OCI-LY1 (cell line): ENCODE results near the gene BLNK.

Experiments used
- EZH2 ChIP-seq: fragments of 200-600 bp; sonication (generic), shearing (Covaris generic); IDR thresholded peaks from 2 replicates; pipeline ENCODE4 v1.8.0; 2017; ENCODE audit warnings: borderline replicate concordance, mixed run types, mild to moderate bottlenecking, antibody characterized with exemption, low read length, moderate library complexity, mixed read lengths
- TF ChIP-seq, protein P1 (sequence below): fragments of 200-600 bp; sonication (generic), shearing (Covaris generic); IDR thresholded peaks from 2 replicates; pipeline ENCODE4 v1.5.1; 2017; ENCODE audit warnings: mild to moderate bottlenecking, antibody characterized with exemption, low read length, moderate library complexity, mixed read lengths

- TF ChIP-seq, protein P1, sequence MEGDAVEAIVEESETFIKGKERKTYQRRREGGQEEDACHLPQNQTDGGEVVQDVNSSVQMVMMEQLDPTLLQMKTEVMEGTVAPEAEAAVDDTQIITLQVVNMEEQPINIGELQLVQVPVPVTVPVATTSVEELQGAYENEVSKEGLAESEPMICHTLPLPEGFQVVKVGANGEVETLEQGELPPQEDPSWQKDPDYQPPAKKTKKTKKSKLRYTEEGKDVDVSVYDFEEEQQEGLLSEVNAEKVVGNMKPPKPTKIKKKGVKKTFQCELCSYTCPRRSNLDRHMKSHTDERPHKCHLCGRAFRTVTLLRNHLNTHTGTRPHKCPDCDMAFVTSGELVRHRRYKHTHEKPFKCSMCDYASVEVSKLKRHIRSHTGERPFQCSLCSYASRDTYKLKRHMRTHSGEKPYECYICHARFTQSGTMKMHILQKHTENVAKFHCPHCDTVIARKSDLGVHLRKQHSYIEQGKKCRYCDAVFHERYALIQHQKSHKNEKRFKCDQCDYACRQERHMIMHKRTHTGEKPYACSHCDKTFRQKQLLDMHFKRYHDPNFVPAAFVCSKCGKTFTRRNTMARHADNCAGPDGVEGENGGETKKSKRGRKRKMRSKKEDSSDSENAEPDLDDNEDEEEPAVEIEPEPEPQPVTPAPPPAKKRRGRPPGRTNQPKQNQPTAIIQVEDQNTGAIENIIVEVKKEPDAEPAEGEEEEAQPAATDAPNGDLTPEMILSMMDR: no peak
- TF ChIP-seq EZH2: no peak
These were observed 27.0 kb upstream of the BLNK start for GRCh38 chr10:96298362-96298761.
